HEK293T (cell line): Measurements from ENCODE around the gene BUD23.
"Not testable (repeated sequence)": the region's sequence is repeated elsewhere in the genome, so short reads cannot be mapped to it uniquely, and the experiment has no call there.

Source experiments
- CTCF ChIA-PET: fragments of 350-600 bp; formaldehyde crosslinking; extraction: SDS; loops from one replicate; lab custom pipeline; 2021; ENCODE audit warnings: antibody characterized with exemption, inconsistent platforms; lab: Yijun Ruan, JAX
- POLR2A ChIA-PET: fragments of 350-600 bp; formaldehyde crosslinking; extraction: SDS; loops from one replicate; lab custom pipeline; 2020; ENCODE audit warnings: antibody characterized with exemption, inconsistent platforms; lab: Yijun Ruan, JAX
- DNase-seq: peaks from one replicate; pipeline ENCODE4 v3.0.0; 2012; ENCODE audit warnings: mixed read lengths; ENCODE audit errors: extremely low spot score
- ARNT ChIP-seq: fragments of 450-650 bp; IDR thresholded peaks from 2 replicates; pipeline ENCODE4 v1.6.1; 2017; ENCODE audit warnings: mild to moderate bottlenecking
- BHLHE40 ChIP-seq: fragments of 450-650 bp; IDR thresholded peaks from 2 replicates; pipeline ENCODE4 v1.6.1; 2016; ENCODE audit warnings: mild to moderate bottlenecking, moderate library complexity, borderline replicate concordance
- CTBP1 ChIP-seq: fragments of 450-650 bp; IDR thresholded peaks from 2 replicates; pipeline ENCODE4 v1.6.1; 2016; ENCODE audit warnings: borderline replicate concordance
- ELF4 ChIP-seq: fragments of 450-650 bp; IDR thresholded peaks from 2 replicates; pipeline ENCODE4 v1.6.1; 2017; ENCODE audit warnings: antibody characterized with exemption
- FOXA1 ChIP-seq: fragments of 450-650 bp; IDR thresholded peaks from 2 replicates; pipeline ENCODE4 v1.6.1; 2016; ENCODE audit warnings: mild to moderate bottlenecking
- FOXK2 ChIP-seq: fragments of 450-650 bp; IDR thresholded peaks from 2 replicates; pipeline ENCODE4 v1.6.1; 2016; ENCODE audit warnings: mild to moderate bottlenecking
- FOXM1 ChIP-seq: fragments of 450-650 bp; IDR thresholded peaks from 2 replicates; pipeline ENCODE4 v1.6.1; 2017; ENCODE audit warnings: mild to moderate bottlenecking, borderline replicate concordance
- HDGF ChIP-seq: fragments of 450-650 bp; IDR thresholded peaks from 2 replicates; pipeline ENCODE4 v1.6.1; 2017; ENCODE audit warnings: antibody characterized with exemption, borderline replicate concordance
- L3MBTL2 ChIP-seq: fragments of 450-650 bp; conservative IDR thresholded peaks from 2 replicates; pipeline ENCODE4 v1.6.1; 2016; ENCODE audit warnings: mild to moderate bottlenecking
- LEF1 ChIP-seq: fragments of 450-650 bp; IDR thresholded peaks from 2 replicates; pipeline ENCODE4 v1.6.1; 2017; ENCODE audit warnings: mild to moderate bottlenecking, borderline replicate concordance
- NFRKB ChIP-seq: fragments of 450-650 bp; IDR thresholded peaks from 2 replicates; pipeline ENCODE4 v1.6.1; 2016; ENCODE audit warnings: mild to moderate bottlenecking, moderate library complexity
- PKNOX1 ChIP-seq: fragments of 450-650 bp; IDR thresholded peaks from 2 replicates; pipeline ENCODE4 v1.6.1; 2016
- SP1 ChIP-seq: fragments of 450-650 bp; IDR thresholded peaks from 2 replicates; pipeline ENCODE4 v1.6.1; 2017
- SUZ12 ChIP-seq: fragments of 450-650 bp; IDR thresholded peaks from 2 replicates; pipeline ENCODE4 v1.6.1; 2016; ENCODE audit warnings: mild to moderate bottlenecking
- TARDBP ChIP-seq: fragments of 450-650 bp; IDR thresholded peaks from 2 replicates; pipeline ENCODE4 v1.6.1; 2016
- ZNF384 ChIP-seq: fragments of 450-650 bp; IDR thresholded peaks from 2 replicates; pipeline ENCODE4 v1.6.1; 2016

The BUD23 gene

GRCh38 chr7:73705551-73705920 lies 22.1 kb downstream of the BUD23 start:
- DNase-seq, result no peak
- TF ChIP-seq LEF1 (no peak), SUZ12 (no peak), HDGF (no peak), SP1 (no peak), ARNT (no peak), PKNOX1 (no peak), L3MBTL2 (no peak), FOXK2 (no peak), NFRKB (no peak), FOXM1 (no peak), BHLHE40 (no peak), FOXA1 (no peak), CTBP1 (no peak), TARDBP (no peak), ELF4 (no peak), ZNF384 (no peak)
- POLR2A ChIA-PET, result interaction anchor here (0.8 to 1.2 kb wide), 2 partner anchors 15 to 20 kb away, joined by 3 to 4 read pairs; partner anchors contain the start of gene STX1A
- CTCF ChIA-PET, result interaction anchor here (1.0 kb wide), 1 partner anchor 9 kb away, joined by 4 read pairs; no protein-coding TSS in a partner anchor

DNA sequence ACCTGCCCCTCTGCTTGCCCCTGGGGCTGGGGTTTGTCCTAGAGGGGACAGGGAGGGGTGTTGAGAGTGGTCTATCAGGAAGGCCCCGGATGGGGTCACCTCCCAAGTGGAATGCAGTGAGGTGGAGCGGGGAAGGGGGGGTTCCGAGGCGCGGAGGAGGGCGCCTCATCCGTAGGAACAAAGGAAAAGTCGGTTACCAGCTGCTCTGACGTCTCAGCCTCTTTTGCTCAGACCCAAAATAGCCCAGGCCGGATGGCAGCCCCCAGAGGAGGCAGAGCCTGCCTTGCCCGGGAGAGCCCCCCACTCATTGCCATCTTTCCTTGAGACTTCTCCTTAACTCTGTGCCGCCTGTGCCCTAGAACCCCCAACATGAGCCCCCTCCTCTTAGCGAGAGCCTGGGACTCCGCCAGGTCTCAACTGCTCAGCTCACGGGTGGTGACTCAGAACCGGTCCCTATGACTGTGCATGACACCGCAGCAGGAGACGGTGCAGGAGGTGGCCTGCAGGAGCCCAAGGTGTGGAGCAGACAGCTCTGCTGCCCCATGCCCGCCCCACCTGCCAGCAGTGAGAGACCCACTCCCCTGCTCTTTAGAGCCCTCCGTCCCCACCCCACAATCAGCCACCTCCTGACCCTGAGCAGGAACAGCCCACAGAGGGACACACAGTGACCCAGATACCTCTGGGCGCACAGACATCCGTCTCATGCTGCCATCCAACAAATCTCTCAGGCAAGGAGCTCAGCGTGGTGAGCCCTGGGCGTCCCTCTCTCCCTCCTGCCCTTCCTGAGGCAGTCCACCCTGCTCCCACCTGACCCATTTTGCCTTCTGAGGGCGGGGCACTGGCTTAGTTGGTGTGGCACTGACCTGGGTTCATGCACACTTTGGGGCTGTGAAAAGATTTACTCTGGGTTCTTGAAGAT lies 23.0 kb downstream of the BUD23 start:
- DNase-seq, result no peak
- CTCF ChIA-PET, result interaction anchor here (1.0 kb wide), 1 partner anchor 8 kb away, joined by 4 read pairs; no protein-coding TSS in a partner anchor
- POLR2A ChIA-PET, result interaction anchor here (0.8 to 1.2 kb wide), 2 partner anchors 14 to 19 kb away, joined by 3 to 4 read pairs; partner anchors contain the start of gene STX1A
- TF ChIP-seq ELF4, result no peak
- no peak for TF ChIP-seq ARNT
- TF ChIP-seq NFRKB, result no peak
- no peak for TF ChIP-seq BHLHE40
- TF ChIP-seq CTBP1, result no peak

DNA sequence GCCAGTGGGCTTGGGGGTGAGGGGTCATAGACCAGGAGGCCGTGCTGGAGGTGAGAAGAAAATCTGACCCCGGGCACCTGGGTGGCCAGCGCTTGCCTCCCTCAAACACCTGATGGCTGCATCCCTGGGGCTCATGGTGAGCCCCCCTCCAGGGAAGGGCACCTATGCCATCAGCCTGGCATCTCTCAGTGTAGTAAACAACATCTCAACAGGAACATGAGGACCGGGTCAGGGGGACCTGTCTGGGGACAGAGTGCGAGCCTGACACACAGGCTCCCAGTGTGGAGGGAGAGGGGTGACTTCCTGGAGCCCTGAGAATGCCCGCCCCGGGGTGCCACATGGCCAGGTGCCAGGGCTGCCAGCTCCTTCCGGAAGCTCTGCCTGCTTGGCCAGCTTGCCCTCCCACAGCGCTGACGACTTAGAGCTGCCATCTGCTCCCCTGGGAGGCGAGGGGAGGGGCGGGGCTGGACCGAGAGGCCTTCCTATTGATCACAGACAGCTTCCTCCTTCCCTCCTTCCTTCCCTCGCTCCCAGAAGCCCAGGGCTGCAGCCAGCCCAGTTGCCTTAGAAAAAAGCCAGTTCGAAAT lies 23.7 kb downstream of the BUD23 start:
- TF ChIP-seq LEF1, result no peak
- no peak for TF ChIP-seq SP1
- no peak for TF ChIP-seq L3MBTL2
- no peak for TF ChIP-seq PKNOX1
- no peak for TF ChIP-seq FOXM1
- TF ChIP-seq FOXK2, result no peak
- no peak for TF ChIP-seq FOXA1
- no peak for TF ChIP-seq SUZ12
- POLR2A ChIA-PET, result no interaction called here
- CTCF ChIA-PET, result no interaction called here
- DNase-seq, result no peak

GRCh38 chr7:73708961-73709549 lies 25.7 kb downstream of the BUD23 start:
- DNase-seq, result no peak
- ChIA-PET CTCF (no interaction called here), POLR2A (no interaction called here)
- TF ChIP-seq FOXM1 (no peak), L3MBTL2 (no peak), FOXA1 (no peak)

GRCh38 chr7:73712773-73713172 lies 29.4 kb downstream of the BUD23 start:
- CTCF ChIA-PET, result no interaction called here
- TF ChIP-seq FOXA1 (no peak), HDGF (no peak), ZNF384 (no peak), BHLHE40 (no peak), SP1 (no peak)
- DNase-seq, result no peak
- POLR2A ChIA-PET, result no interaction called here

DNA sequence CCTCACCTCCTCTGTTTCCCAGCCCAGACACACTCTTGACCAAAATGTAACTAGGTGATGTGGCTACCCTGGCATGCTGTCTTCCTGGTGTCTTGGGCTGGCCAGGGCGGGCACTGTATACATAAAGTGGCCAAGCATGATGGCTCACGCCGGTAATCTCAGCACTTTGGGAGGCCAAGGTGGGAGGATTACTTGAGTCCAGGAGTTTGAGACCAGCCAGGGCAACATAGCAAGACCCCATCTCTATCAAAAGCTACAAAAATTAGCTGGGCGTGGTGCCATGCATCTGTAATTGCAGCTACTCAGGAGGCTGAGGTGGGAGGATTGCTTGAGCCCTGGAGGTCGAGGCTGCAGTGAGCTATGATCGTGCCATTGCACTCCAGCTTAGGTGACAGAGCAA lies 29.9 kb downstream of the BUD23 start:
- POLR2A ChIA-PET, DNase-seq: not testable (repeated sequence)
- CTCF ChIA-PET, result interaction anchor here (0.6 to 1.1 kb wide), 2 partner anchors 15 to 21 kb away, joined by 3 to 5 read pairs; no protein-coding TSS in a partner anchor

DNA sequence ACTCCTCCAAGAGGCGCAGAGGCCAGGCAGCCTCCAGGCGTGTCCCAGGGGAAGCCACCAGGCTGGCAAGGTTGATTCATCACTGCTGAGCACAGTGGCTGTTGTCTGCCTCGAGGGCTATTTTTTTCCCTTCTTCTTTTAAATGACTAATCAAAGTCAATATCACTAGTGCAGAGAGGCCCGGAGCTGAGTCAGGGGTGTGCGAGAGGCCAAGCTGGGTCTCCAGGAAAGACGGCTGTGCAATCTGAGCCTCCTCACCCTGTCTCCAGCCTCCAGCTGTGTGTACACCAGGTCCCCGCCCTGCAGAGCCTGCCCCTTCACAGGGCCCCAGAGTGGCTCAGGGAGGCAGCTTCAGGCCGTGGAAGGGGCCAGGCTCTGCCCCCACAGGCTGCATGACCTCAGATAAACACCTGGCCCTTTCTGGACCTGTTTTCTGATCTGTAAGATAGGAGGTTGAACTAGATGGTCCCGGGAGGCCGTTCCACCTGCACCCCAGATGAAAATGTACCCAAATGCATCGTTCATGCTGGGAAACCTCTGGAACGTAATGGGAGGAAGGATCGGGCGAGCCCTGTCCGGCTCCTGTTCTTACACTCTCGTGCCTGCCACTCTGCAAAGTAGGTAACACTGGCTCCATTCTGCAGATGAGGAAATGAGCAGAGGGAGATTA lies 32.4 kb downstream of the BUD23 start:
- peak; percentile 64 for DNase-seq
- ChIA-PET POLR2A (interaction anchor here (0.9 to 1.2 kb wide), 4 partner anchors 18 to 138 kb away, joined by 3 to 4 read pairs (median 4); partner anchors contain the start of genes ABHD11 and MLXIPL), CTCF (interaction anchor here (0.9 to 1.1 kb wide), 3 partner anchors 10 to 15 kb away, joined by 3 to 4 read pairs (median 3); no protein-coding TSS in a partner anchor)
- TF ChIP-seq L3MBTL2, result no peak
- TF ChIP-seq PKNOX1, result no peak; the same call in 1 of the 2 replicates
- TF ChIP-seq BHLHE40, result no peak
- TF ChIP-seq CTBP1, result no peak
- TF ChIP-seq LEF1, result no peak
- no peak for TF ChIP-seq ELF4
- TF ChIP-seq NFRKB, result no peak
- TF ChIP-seq ARNT, result no peak
- TF ChIP-seq TARDBP, result no peak
- TF ChIP-seq ZNF384, result no peak
- no peak for TF ChIP-seq HDGF
- TF ChIP-seq FOXM1, result no peak
